Measurements from ENCODE around the gene CHD5. TPM values are rescaled to one million over a fixed set of nuclear protein-coding genes. Genes with fewer than 3 reads are reported as not detected.

The CHD5 gene
- total and polyA plus RNA-seq, 4 donors: 0.10 to 0.55 (median 0.31) TPM

DNA sequence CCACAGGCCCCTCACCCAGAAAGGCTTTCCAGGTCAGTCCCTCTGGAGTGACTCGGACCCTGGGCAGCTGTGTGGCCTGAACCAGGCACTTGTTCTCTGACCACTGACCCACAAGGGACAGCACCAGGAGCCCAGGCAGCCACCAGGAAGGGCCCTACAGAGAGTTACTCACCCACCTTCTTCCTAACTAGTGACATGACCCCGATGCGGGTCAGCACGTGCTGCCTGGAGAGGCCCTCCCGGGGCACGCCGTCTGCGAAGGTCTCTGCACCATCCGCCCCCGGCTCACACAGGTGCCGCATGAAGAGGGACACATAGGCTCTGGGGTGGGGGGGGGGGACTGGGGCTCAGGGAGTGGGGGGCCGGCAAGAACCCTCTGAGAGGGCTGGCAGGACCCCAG is 55.8 kb downstream of the CHD5 start:
- TF ChIP-seq, protein P1, sequence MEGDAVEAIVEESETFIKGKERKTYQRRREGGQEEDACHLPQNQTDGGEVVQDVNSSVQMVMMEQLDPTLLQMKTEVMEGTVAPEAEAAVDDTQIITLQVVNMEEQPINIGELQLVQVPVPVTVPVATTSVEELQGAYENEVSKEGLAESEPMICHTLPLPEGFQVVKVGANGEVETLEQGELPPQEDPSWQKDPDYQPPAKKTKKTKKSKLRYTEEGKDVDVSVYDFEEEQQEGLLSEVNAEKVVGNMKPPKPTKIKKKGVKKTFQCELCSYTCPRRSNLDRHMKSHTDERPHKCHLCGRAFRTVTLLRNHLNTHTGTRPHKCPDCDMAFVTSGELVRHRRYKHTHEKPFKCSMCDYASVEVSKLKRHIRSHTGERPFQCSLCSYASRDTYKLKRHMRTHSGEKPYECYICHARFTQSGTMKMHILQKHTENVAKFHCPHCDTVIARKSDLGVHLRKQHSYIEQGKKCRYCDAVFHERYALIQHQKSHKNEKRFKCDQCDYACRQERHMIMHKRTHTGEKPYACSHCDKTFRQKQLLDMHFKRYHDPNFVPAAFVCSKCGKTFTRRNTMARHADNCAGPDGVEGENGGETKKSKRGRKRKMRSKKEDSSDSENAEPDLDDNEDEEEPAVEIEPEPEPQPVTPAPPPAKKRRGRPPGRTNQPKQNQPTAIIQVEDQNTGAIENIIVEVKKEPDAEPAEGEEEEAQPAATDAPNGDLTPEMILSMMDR (IDR thresholded peaks at IDR 0.05; ENCODE audit: control extremely low read depth, extremely low read depth): no peak
- Histone ChIP-seq H3K9ac (ENCODE audit: insufficient read depth in 1 of 2, low read length in 2 of 2) (no peak overlapping the region), H3K4me3 (no peak overlapping the region), H3K27ac (ENCODE audit: low read depth in 1 of 2, low read length in 1 of 2) (no peak overlapping the region), H3K9me3 (ENCODE audit: control insufficient read depth in 4 of 4, insufficient read depth in 3 of 4, low read length in 3 of 4) (no peaks in the 10 kb centered on the region), H3K27me3 (ENCODE audit: control insufficient read depth in 3 of 3, insufficient read depth in 3 of 3, low read length in 2 of 3) (peaks cover 0 to 6% (median 0%) of the 10 kb centered on the region in 3 donors), H3K36me3 (ENCODE audit: control insufficient read depth in 4 of 4, insufficient read depth in 4 of 4, low read length in 4 of 4) (no peaks in the 10 kb centered on the region), H3K4me1 (ENCODE audit: control insufficient read depth in 5 of 5, insufficient read depth in 5 of 5, low read length in 5 of 5) (peaks cover 0 to 5% (median 0%) of the 10 kb centered on the region in 5 donors)
- DNase-seq (no peak), ATAC-seq (ENCODE audit: insufficient read depth, low FRiP score) (no peak)
- WGBS, 2 donors: 86 to 96% methylated on average over 12 of the region's 12 CpGs

DNA sequence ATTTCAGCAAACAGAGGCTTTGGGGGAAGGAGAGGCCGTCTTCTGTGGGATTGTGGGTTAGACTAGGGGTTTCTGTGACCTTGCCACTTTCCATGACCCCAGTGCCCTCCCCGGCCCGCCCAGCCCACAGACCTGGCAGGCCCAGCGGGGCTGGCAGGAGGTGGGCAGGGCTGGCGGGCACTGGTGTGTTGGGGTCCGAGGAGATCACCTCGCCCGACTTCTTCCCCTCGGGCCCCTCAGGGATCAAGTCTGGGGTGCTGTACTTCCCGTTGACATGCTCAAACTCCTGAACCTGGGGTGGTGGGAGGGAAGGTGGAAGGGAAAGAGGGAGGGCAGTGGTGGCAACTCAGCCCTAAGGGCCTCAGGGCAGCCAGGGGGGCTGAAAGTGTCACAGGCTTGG is 56.3 kb downstream of the CHD5 start:
- Histone ChIP-seq H3K36me3 (ENCODE audit: control insufficient read depth in 4 of 4, insufficient read depth in 4 of 4, low read length in 4 of 4) (no peaks in the 10 kb centered on the region), H3K27ac (ENCODE audit: low read depth in 1 of 2, low read length in 1 of 2) (no peak overlapping the region), H3K27me3 (ENCODE audit: control insufficient read depth in 3 of 3, insufficient read depth in 3 of 3, low read length in 2 of 3) (peaks cover 0 to 6% (median 0%) of the 10 kb centered on the region in 3 donors), H3K4me3 (no peak overlapping the region), H3K4me1 (ENCODE audit: control insufficient read depth in 5 of 5, insufficient read depth in 5 of 5, low read length in 5 of 5) (peaks cover 0 to 5% (median 0%) of the 10 kb centered on the region in 5 donors), H3K9ac (ENCODE audit: insufficient read depth in 1 of 2, low read length in 2 of 2) (no peak overlapping the region), H3K9me3 (ENCODE audit: control insufficient read depth in 4 of 4, insufficient read depth in 3 of 4, low read length in 3 of 4) (no peaks in the 10 kb centered on the region)
- DNase-seq (no peak), ATAC-seq (ENCODE audit: insufficient read depth, low FRiP score) (no peak)
- TF ChIP-seq, protein P1 (IDR thresholded peaks at IDR 0.05; ENCODE audit: control extremely low read depth, extremely low read depth): no peak
- 49 to 76% methylated on average over 10 of the region's 10 CpGs for WGBS, 2 donors

GRCh38 chr1:6123083-6123482 is 57.0 kb downstream of the CHD5 start:
- Histone ChIP-seq H3K9me3 (ENCODE audit: control insufficient read depth in 4 of 4, insufficient read depth in 3 of 4, low read length in 3 of 4) (no peaks in the 10 kb centered on the region), H3K4me1 (ENCODE audit: control insufficient read depth in 5 of 5, insufficient read depth in 5 of 5, low read length in 5 of 5) (peaks cover 0 to 5% (median 0%) of the 10 kb centered on the region in 5 donors), H3K36me3 (ENCODE audit: control insufficient read depth in 4 of 4, insufficient read depth in 4 of 4, low read length in 4 of 4) (no peaks in the 10 kb centered on the region), H3K27me3 (ENCODE audit: control insufficient read depth in 3 of 3, insufficient read depth in 3 of 3, low read length in 2 of 3) (peaks cover 0 to 6% (median 0%) of the 10 kb centered on the region in 3 donors), H3K4me3 (no peak overlapping the region), H3K27ac (ENCODE audit: low read depth in 1 of 2, low read length in 1 of 2) (no peak overlapping the region), H3K9ac (ENCODE audit: insufficient read depth in 1 of 2, low read length in 2 of 2) (no peak overlapping the region)
- TF ChIP-seq, protein P1 (IDR thresholded peaks at IDR 0.05; ENCODE audit: control extremely low read depth, extremely low read depth): no peak
- DNase-seq (no peak), ATAC-seq (ENCODE audit: insufficient read depth, low FRiP score) (no peak)
- 30 to 52% methylated on average over 7 of the region's 7 CpGs for WGBS, 2 donors

Data from lung (tissue), 12 donors.